ENCODE measurements around the gene C1QBP. TPM values are rescaled to one million over a fixed set of nuclear protein-coding genes. Genes with fewer than 3 reads are reported as not detected.

Gene C1QBP
- total RNA-seq, 1 experiment from 2014 or later = 225 TPM

DNA sequence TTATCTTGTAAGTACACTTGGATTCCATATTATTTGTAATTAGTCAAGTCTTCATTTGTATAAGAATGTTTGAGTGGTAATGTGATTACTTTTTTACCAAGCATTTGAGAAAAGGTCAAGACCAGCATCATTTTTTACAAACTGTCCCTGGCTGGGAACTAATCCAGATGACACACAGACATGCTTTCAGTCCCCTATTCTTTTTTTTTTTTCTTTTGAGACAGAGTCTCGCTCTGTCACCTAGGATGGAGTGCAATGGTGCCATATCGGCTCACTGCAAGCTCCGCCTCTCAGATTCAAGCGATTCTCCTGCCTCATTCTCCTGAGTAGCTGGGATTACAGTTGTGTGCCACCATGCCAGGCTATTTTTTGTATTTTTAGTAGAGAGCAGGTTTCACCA is 42.5 kb upstream of the C1QBP start:
- intact Hi-C loops (cut with micrococcal nuclease; ENCODE audit: unreplicated experiment) = no loop called here
- no peak overlapping the region for H3K27ac ChIP-seq (ENCODE audit: low read length)
- in situ Hi-C loops (cut with HindIII; ENCODE audit: low pct_unique_long_range_greater_than_20kb, low sequenced_read_pairs) = no loop called here
- ATAC-seq (no peak), DNase-seq (ENCODE audit: low read depth, low spot score) (no peak)
- no TSS peak for BruUV-seq (replicated peaks)
- H3K4me1 ChIP-seq (ENCODE audit: control insufficient read depth, insufficient read depth, low read length) = peaks cover 6% of the 10 kb centered on the region
- POLR2A ChIA-PET = no interaction called here
- CTCF ChIA-PET = no interaction called here
- no peaks in the 10 kb centered on the region for H3K27me3 ChIP-seq (ENCODE audit: control insufficient read depth, insufficient read depth, low read length)
- no peaks in the 10 kb centered on the region for H3K9me3 ChIP-seq (ENCODE audit: control insufficient read depth, insufficient read depth, low read depth, low read length)
- no peak overlapping the region for H3K4me3 ChIP-seq (ENCODE audit: low read depth in 2 of 2, low read length in 2 of 2)
- H3K36me3 ChIP-seq (ENCODE audit: control insufficient read depth, insufficient read depth, low read length) = peaks cover 40% of the 10 kb centered on the region
- TF ChIP-seq, protein P1, sequence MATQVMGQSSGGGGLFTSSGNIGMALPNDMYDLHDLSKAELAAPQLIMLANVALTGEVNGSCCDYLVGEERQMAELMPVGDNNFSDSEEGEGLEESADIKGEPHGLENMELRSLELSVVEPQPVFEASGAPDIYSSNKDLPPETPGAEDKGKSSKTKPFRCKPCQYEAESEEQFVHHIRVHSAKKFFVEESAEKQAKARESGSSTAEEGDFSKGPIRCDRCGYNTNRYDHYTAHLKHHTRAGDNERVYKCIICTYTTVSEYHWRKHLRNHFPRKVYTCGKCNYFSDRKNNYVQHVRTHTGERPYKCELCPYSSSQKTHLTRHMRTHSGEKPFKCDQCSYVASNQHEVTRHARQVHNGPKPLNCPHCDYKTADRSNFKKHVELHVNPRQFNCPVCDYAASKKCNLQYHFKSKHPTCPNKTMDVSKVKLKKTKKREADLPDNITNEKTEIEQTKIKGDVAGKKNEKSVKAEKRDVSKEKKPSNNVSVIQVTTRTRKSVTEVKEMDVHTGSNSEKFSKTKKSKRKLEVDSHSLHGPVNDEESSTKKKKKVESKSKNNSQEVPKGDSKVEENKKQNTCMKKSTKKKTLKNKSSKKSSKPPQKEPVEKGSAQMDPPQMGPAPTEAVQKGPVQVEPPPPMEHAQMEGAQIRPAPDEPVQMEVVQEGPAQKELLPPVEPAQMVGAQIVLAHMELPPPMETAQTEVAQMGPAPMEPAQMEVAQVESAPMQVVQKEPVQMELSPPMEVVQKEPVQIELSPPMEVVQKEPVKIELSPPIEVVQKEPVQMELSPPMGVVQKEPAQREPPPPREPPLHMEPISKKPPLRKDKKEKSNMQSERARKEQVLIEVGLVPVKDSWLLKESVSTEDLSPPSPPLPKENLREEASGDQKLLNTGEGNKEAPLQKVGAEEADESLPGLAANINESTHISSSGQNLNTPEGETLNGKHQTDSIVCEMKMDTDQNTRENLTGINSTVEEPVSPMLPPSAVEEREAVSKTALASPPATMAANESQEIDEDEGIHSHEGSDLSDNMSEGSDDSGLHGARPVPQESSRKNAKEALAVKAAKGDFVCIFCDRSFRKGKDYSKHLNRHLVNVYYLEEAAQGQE (IDR thresholded peaks at IDR 0.05; ENCODE audit: insufficient read depth in 1 of 2, low read depth in 2 of 2, low read length in 1 of 2) = no peak
- TF ChIP-seq, protein P2, sequence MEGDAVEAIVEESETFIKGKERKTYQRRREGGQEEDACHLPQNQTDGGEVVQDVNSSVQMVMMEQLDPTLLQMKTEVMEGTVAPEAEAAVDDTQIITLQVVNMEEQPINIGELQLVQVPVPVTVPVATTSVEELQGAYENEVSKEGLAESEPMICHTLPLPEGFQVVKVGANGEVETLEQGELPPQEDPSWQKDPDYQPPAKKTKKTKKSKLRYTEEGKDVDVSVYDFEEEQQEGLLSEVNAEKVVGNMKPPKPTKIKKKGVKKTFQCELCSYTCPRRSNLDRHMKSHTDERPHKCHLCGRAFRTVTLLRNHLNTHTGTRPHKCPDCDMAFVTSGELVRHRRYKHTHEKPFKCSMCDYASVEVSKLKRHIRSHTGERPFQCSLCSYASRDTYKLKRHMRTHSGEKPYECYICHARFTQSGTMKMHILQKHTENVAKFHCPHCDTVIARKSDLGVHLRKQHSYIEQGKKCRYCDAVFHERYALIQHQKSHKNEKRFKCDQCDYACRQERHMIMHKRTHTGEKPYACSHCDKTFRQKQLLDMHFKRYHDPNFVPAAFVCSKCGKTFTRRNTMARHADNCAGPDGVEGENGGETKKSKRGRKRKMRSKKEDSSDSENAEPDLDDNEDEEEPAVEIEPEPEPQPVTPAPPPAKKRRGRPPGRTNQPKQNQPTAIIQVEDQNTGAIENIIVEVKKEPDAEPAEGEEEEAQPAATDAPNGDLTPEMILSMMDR (IDR thresholded peaks at IDR 0.05) = no peak
- TF ChIP-seq SIN3A (IDR thresholded peaks at IDR 0.05; ENCODE audit: borderline replicate concordance, insufficient read depth, low read depth, low read length) (no peak), POLR2AphosphoS5 (IDR thresholded peaks at IDR 0.05; ENCODE audit: low read depth, low read length) (no peak), TCF7L2 (IDR thresholded peaks at IDR 0.05; ENCODE audit: low read depth, low read length) (no peak)

DNA sequence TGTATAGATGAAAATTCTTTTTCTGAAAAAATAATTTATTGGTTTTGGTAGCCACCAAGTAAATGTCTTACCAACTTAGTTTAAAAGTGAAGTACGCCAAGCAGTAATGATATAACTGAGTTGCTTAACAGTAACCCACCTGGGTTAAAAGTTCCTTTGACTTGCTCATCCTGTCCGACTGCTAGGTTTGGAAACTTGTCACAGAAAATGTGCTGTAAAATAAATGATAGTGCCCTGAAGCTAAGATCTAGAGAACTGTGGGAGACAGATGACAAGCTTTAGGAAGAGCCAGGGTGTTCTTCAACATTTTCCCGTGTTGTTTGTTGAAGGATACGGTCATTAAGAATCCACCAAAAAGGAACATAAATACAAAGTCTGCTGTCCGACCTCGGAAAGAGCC is 42.0 kb upstream of the C1QBP start:
- no peak for DNase-seq (ENCODE audit: low read depth, low spot score)
- no peaks in the 10 kb centered on the region for H3K9me3 ChIP-seq (ENCODE audit: control insufficient read depth, insufficient read depth, low read depth, low read length)
- ChIA-PET CTCF (no interaction called here), POLR2A (no interaction called here)
- intact Hi-C loops (cut with micrococcal nuclease; ENCODE audit: unreplicated experiment) (no loop called here), in situ Hi-C loops (cut with HindIII; ENCODE audit: low pct_unique_long_range_greater_than_20kb, low sequenced_read_pairs) (no loop called here)
- no TSS peak for BruUV-seq (replicated peaks)
- H3K27ac ChIP-seq (ENCODE audit: low read length) = no peak overlapping the region
- H3K36me3 ChIP-seq (ENCODE audit: control insufficient read depth, insufficient read depth, low read length) = peaks cover 40% of the 10 kb centered on the region
- peaks cover 6% of the 10 kb centered on the region for H3K4me1 ChIP-seq (ENCODE audit: control insufficient read depth, insufficient read depth, low read length)
- no peak for ATAC-seq
- H3K27me3 ChIP-seq (ENCODE audit: control insufficient read depth, insufficient read depth, low read length) = no peaks in the 10 kb centered on the region
- H3K4me3 ChIP-seq (ENCODE audit: low read depth in 2 of 2, low read length in 2 of 2) = no peak overlapping the region
- TF ChIP-seq, protein P1 (IDR thresholded peaks at IDR 0.05; ENCODE audit: insufficient read depth in 1 of 2, low read depth in 2 of 2, low read length in 1 of 2) = no peak
- no peak for TF ChIP-seq TCF7L2 (IDR thresholded peaks at IDR 0.05; ENCODE audit: low read depth, low read length)
- TF ChIP-seq SIN3A (IDR thresholded peaks at IDR 0.05; ENCODE audit: borderline replicate concordance, insufficient read depth, low read depth, low read length) = no peak
- TF ChIP-seq, protein P2 (IDR thresholded peaks at IDR 0.05) = no peak
- TF ChIP-seq POLR2AphosphoS5 (IDR thresholded peaks at IDR 0.05; ENCODE audit: low read depth, low read length) = no peak

All from Panc1 (cell line).